Vagina (tissue), 2 donors: ENCODE measurements around the gene PI4KB.

Experiments used
- POLR2A ChIP-seq, 2 donors: fragments of 450-650 bp; IDR thresholded peaks; one replicate each; pipeline ENCODE4 v1.6.1; 2017; ENCODE audit warnings: antibody characterized with exemption in 2 of 2, mild to moderate bottlenecking in 2 of 2, moderate library complexity in 2 of 2
- TF ChIP-seq, protein P1 (sequence below), 3 experiments: fragments of 450-650 bp in 2 of 3; fragments of 200-600 bp in 1 of 3; sonication (generic) in 1 of 3; IDR thresholded peaks; one replicate each; pipeline ENCODE4 v1.5.1; 2017 to 2019; ENCODE audit warnings: antibody characterized with exemption in 3 of 3, mild to moderate bottlenecking in 2 of 3, moderate library complexity in 2 of 3

DNA sequence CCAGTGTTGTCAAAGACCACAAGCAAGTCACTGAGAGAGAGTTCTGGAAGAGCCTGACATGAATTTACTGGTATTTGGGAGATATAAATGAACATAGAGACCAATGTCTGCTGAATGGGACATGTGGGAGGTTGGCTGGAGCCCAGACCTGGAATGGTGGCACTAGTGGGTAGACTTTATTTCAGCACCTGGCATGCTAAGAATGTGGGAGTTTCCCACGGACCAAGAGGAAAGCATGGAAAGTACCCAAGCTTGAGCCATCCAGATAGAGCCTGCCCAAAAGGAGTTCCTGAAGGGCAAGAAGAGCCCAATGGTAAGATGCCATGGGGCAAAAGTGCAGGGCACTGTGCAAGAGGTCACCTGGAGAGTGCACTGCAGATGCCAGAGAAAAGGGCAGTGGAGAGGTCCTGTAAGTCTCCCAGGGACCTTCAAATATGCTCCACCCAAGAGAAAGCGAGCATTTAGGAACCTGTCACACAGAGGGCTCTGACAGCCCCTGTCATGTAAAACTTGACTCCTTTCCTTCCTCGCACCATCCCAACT is 53.2 kb downstream of the PI4KB start:
- TF ChIP-seq POLR2A (IDR thresholded peaks at IDR 0.05), result no peak
- TF ChIP-seq, protein P1, sequence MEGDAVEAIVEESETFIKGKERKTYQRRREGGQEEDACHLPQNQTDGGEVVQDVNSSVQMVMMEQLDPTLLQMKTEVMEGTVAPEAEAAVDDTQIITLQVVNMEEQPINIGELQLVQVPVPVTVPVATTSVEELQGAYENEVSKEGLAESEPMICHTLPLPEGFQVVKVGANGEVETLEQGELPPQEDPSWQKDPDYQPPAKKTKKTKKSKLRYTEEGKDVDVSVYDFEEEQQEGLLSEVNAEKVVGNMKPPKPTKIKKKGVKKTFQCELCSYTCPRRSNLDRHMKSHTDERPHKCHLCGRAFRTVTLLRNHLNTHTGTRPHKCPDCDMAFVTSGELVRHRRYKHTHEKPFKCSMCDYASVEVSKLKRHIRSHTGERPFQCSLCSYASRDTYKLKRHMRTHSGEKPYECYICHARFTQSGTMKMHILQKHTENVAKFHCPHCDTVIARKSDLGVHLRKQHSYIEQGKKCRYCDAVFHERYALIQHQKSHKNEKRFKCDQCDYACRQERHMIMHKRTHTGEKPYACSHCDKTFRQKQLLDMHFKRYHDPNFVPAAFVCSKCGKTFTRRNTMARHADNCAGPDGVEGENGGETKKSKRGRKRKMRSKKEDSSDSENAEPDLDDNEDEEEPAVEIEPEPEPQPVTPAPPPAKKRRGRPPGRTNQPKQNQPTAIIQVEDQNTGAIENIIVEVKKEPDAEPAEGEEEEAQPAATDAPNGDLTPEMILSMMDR (IDR thresholded peaks at IDR 0.05), result no peak
